HG02852 (cell line): ENCODE measurements around the gene C6orf15.

Experiments
- ATAC-seq: cut with Tn5 transposase; IDR thresholded peaks from one replicate; pipeline ENCODE4 v1.9.1; 2021; ENCODE audit warnings: mild to moderate bottlenecking, moderate library complexity; ENCODE audit not compliant: unreplicated experiment

Gene C6orf15

GRCh38 chr6:31112478-31112877 lies at the start of gene C6orf15:
C6orf15 (minus strand) TSS chr6:31112575; CDS start chr6:31112555, 20 bp downstream.
- no peak for ATAC-seq

GRCh38 chr6:31161216-31162126 lies 49.1 kb upstream of the C6orf15 start:
- ATAC-seq: no peak

GRCh38 chr6:31158863-31159855 lies 46.8 kb upstream of the C6orf15 start:
- ATAC-seq: no peak

GRCh38 chr6:31158140-31158862 lies 45.9 kb upstream of the C6orf15 start, which contains the start of gene TCF19:
TCF19 (plus strand) TSS chr6:31158589; CDS start chr6:31159470, 881 bp downstream.
- peak; percentile 84 for ATAC-seq

GRCh38 chr6:31157513-31158139 lies 45.3 kb upstream of the C6orf15 start, which contains the start of gene CCHCR1:
CCHCR1 (minus strand) TSS chr6:31157802; CDS start chr6:31157600, 202 bp downstream.
- no peak for ATAC-seq

GRCh38 chr6:31156641-31157040 lies 44.3 kb upstream of the C6orf15 start:
- ATAC-seq: no peak

GRCh38 chr6:31154436-31154835 lies 42.1 kb upstream of the C6orf15 start:
- ATAC-seq: no peak

GRCh38 chr6:31152781-31153180 lies 40.4 kb upstream of the C6orf15 start:
- ATAC-seq: no peak

- no peak for ATAC-seq
Observed at GRCh38 chr6:31149827-31150447, 37.6 kb upstream of the C6orf15 start.

- ATAC-seq: no peak
Observed at GRCh38 chr6:31145386-31145785, 33.0 kb upstream of the C6orf15 start.

GRCh38 chr6:31144970-31145340 lies 32.6 kb upstream of the C6orf15 start:
- no peak for ATAC-seq

- ATAC-seq: no peak
Observed at GRCh38 chr6:31144296-31144969, 32.1 kb upstream of the C6orf15 start.

GRCh38 chr6:31143148-31143547 lies 30.8 kb upstream of the C6orf15 start:
- no peak for ATAC-seq

- no peak for ATAC-seq
Observed at GRCh38 chr6:31142361-31142761, 30.0 kb upstream of the C6orf15 start.

- ATAC-seq: no peak
Observed at GRCh38 chr6:31140643-31141042, 28.3 kb upstream of the C6orf15 start.

- ATAC-seq: no peak
Observed at GRCh38 chr6:31139599-31139998, 27.2 kb upstream of the C6orf15 start.

GRCh38 chr6:31138982-31139381 lies 26.6 kb upstream of the C6orf15 start, which contains the start of gene PSORS1C2:
PSORS1C2 (minus strand) TSS chr6:31139066; CDS start chr6:31139026, 40 bp downstream.
- ATAC-seq: no peak

- no peak for ATAC-seq
Observed at GRCh38 chr6:31135710-31136109, 23.3 kb upstream of the C6orf15 start.

GRCh38 chr6:31132806-31133205 lies 20.4 kb upstream of the C6orf15 start:
- ATAC-seq: no peak
